LNCAP (cell line): ENCODE results near the gene SAMHD1.

Experiments
- TF ChIP-seq, protein P1 (sequence below): fragments of 450-650 bp; IDR thresholded peaks from 2 replicates; pipeline ENCODE4 v1.5.1; 2017; ENCODE audit warnings: mild to moderate bottlenecking

SAMHD1 gene

DNA sequence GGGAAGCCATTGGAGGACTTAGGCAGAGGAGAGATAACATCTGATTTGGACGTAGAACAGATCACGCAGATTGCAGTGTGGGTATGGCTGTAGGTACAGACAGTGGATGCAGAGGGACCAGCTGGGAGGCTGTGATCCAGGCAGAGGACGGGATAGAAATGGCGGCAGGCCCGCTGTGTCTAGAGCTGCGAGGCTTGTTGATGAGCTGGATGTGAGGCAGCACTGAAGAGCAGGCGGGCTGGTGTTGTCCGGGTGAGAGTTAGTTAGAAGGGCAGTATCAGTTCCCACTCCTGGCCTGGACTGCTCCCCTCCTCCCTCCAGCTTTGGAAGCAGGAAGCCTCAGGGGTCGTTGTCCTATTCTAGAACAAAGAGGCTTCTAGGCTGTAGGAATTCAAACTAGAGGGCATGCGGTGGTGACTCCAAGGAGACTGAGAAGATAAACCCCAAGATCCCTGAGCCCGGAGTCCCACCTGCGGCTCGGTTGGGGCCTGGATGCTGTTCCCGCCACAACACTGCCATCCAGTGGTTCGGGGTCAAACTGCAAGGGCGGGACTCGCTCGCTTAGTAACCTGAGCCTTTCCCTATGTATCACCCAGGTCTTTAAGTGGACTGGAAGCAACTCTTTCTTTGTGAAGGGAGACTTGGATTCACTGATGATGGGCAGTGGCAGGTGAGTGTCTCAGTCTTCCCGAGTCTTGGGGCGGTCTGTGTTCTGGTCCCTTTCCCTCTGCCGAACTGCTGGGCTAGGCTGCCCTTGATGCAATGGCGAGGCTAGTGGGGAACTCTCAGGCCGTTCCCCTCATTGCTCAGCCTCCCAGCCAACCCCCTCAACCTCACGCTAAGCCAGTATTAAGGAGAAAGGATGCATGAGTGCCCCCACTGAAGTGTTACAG lies 64.4 kb downstream of the SAMHD1 start:
- TF ChIP-seq, protein P1, sequence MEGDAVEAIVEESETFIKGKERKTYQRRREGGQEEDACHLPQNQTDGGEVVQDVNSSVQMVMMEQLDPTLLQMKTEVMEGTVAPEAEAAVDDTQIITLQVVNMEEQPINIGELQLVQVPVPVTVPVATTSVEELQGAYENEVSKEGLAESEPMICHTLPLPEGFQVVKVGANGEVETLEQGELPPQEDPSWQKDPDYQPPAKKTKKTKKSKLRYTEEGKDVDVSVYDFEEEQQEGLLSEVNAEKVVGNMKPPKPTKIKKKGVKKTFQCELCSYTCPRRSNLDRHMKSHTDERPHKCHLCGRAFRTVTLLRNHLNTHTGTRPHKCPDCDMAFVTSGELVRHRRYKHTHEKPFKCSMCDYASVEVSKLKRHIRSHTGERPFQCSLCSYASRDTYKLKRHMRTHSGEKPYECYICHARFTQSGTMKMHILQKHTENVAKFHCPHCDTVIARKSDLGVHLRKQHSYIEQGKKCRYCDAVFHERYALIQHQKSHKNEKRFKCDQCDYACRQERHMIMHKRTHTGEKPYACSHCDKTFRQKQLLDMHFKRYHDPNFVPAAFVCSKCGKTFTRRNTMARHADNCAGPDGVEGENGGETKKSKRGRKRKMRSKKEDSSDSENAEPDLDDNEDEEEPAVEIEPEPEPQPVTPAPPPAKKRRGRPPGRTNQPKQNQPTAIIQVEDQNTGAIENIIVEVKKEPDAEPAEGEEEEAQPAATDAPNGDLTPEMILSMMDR, result peak; percentile 96

- TF ChIP-seq, protein P1, result peak; percentile 29; the same call in 1 of the 2 replicates
Measured at GRCh38 chr20:36885356-36885755, 66.2 kb downstream of the SAMHD1 start.

GRCh38 chr20:36883977-36884535 lies 67.5 kb downstream of the SAMHD1 start:
- TF ChIP-seq, protein P1, result no peak

DNA sequence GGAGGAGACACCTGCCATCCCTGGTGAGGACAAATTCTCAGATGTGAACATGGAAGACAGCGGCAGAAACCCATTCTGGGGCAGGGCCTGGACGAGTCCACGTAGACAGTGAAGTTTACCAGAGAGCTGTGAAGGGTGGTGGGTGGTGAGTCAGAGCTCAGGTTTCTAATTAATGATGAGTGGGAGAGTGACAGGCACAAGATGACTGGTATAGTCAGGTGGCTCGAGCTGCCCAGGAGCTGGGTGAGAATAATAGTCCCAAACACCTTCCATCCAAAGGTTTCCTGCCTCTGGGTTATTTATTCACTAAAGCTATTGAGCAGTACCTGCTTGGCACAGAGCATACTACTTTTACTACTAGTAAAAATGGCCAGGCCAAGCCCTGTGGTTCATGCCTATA lies 69.6 kb downstream of the SAMHD1 start:
- TF ChIP-seq, protein P1, result no peak

- TF ChIP-seq, protein P1, result no peak
Measured at GRCh38 chr20:36881331-36881730, 70.2 kb downstream of the SAMHD1 start.

DNA sequence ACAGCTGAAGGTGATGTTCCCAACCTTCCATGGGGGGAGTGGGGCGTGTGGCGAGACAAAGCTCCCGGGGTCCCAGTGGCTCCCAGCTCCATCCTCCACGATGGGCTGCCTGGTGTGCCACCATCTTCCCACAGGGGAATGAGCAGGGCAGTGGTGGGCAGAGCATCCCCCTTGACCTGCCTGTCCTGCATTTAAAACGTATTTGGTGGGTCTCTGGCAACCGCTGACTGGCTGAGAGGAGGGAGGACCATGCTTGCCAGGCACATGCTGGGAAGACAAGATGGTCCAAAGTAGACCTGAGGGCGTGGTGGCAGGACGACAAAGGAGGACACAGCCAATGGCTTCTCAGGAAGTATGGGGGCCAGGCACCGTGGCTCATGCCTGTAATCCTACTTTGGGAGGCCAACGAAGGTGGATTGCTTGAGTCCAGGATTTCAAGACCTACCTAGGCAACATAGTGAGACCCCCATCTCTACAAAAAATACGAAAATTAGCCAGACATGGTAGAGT lies 70.7 kb downstream of the SAMHD1 start:
- TF ChIP-seq, protein P1, result no peak

- TF ChIP-seq, protein P1, result no peak
Measured at GRCh38 chr20:36878941-36879340, 72.6 kb downstream of the SAMHD1 start.
